ENCODE results near the gene MYORG.

The MYORG gene

GRCh38 chr9:34384368-34385165 is 7.9 kb upstream of the MYORG start:
- DNase-seq (ENCODE audit: low read depth in 2 of 2), result no peak

GRCh38 chr9:34383904-34384303 is 7.2 kb upstream of the MYORG start:
- DNase-seq (ENCODE audit: low read depth in 2 of 2), result no peak

GRCh38 chr9:34382879-34383278 is 6.2 kb upstream of the MYORG start:
- no peak for DNase-seq (ENCODE audit: low read depth in 2 of 2)

GRCh38 chr9:34382054-34382453 is 5.4 kb upstream of the MYORG start:
- no peak for DNase-seq (ENCODE audit: low read depth in 2 of 2)

GRCh38 chr9:34381323-34381722 is 4.6 kb upstream of the MYORG start:
- DNase-seq (ENCODE audit: low read depth in 2 of 2), result no peak

GRCh38 chr9:34380511-34381315 is 4.0 kb upstream of the MYORG start:
- peak; percentile 62 to 71 for DNase-seq (ENCODE audit: low read depth in 2 of 2)

GRCh38 chr9:34380034-34380510 is 3.4 kb upstream of the MYORG start:
- no peak for DNase-seq (ENCODE audit: low read depth in 2 of 2)

GRCh38 chr9:34379334-34380033 is 2.8 kb upstream of the MYORG start:
- DNase-seq (ENCODE audit: low read depth in 2 of 2), result peak; percentile 82 to 84

GRCh38 chr9:34378376-34379060 is 1.8 kb upstream of the MYORG start:
- no peak for DNase-seq (ENCODE audit: low read depth in 2 of 2)

- DNase-seq (ENCODE audit: low read depth in 2 of 2), result no peak
Observed at GRCh38 chr9:34377404-34377746, 677 bp upstream of the MYORG start.

GRCh38 chr9:34375901-34376595 is 650 bp downstream of the MYORG start:
- peak in 1 of 2 donors; percentile 21 for DNase-seq (ENCODE audit: low read depth in 2 of 2)

GRCh38 chr9:34374905-34375552 is 1.7 kb downstream of the MYORG start:
- DNase-seq (ENCODE audit: low read depth in 2 of 2), result no peak

GRCh38 chr9:34374339-34374738 is 2.4 kb downstream of the MYORG start:
- DNase-seq (ENCODE audit: low read depth in 2 of 2), result no peak

GRCh38 chr9:34373749-34374148 is 2.9 kb downstream of the MYORG start:
- DNase-seq (ENCODE audit: low read depth in 2 of 2), result no peak

- DNase-seq (ENCODE audit: low read depth in 2 of 2), result no peak
Observed at GRCh38 chr9:34372467-34373011, 4.2 kb downstream of the MYORG start.

- DNase-seq (ENCODE audit: low read depth in 2 of 2), result no peak
Observed at GRCh38 chr9:34371886-34372466, 4.7 kb downstream of the MYORG start.

GRCh38 chr9:34370970-34371880 is 5.5 kb downstream of the MYORG start:
- DNase-seq (ENCODE audit: low read depth in 2 of 2), result no peak

- no peak for DNase-seq (ENCODE audit: low read depth in 2 of 2)
Observed at GRCh38 chr9:34370335-34370969, 6.2 kb downstream of the MYORG start.

Measured in stimulated activated CD8-positive, alpha-beta memory T cell treated with anti-CD3 and anti-CD28 coated beads, Interleukin-2, amount 100 ng/mL, for 48 hours (primary cell).